GF-D8 (cell line): Measurements from ENCODE around the gene GARS1.
"Not testable (repeated sequence)": the region's sequence is repeated elsewhere in the genome, so short reads cannot be mapped to it uniquely, and the experiment has no call there.

Source experiments
- DNase-seq: peaks from one replicate; lab custom pipeline; 2025; lab: John Stamatoyannopoulos, UW

The GARS1 gene, protein sequence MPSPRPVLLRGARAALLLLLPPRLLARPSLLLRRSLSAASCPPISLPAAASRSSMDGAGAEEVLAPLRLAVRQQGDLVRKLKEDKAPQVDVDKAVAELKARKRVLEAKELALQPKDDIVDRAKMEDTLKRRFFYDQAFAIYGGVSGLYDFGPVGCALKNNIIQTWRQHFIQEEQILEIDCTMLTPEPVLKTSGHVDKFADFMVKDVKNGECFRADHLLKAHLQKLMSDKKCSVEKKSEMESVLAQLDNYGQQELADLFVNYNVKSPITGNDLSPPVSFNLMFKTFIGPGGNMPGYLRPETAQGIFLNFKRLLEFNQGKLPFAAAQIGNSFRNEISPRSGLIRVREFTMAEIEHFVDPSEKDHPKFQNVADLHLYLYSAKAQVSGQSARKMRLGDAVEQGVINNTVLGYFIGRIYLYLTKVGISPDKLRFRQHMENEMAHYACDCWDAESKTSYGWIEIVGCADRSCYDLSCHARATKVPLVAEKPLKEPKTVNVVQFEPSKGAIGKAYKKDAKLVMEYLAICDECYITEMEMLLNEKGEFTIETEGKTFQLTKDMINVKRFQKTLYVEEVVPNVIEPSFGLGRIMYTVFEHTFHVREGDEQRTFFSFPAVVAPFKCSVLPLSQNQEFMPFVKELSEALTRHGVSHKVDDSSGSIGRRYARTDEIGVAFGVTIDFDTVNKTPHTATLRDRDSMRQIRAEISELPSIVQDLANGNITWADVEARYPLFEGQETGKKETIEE

DNA sequence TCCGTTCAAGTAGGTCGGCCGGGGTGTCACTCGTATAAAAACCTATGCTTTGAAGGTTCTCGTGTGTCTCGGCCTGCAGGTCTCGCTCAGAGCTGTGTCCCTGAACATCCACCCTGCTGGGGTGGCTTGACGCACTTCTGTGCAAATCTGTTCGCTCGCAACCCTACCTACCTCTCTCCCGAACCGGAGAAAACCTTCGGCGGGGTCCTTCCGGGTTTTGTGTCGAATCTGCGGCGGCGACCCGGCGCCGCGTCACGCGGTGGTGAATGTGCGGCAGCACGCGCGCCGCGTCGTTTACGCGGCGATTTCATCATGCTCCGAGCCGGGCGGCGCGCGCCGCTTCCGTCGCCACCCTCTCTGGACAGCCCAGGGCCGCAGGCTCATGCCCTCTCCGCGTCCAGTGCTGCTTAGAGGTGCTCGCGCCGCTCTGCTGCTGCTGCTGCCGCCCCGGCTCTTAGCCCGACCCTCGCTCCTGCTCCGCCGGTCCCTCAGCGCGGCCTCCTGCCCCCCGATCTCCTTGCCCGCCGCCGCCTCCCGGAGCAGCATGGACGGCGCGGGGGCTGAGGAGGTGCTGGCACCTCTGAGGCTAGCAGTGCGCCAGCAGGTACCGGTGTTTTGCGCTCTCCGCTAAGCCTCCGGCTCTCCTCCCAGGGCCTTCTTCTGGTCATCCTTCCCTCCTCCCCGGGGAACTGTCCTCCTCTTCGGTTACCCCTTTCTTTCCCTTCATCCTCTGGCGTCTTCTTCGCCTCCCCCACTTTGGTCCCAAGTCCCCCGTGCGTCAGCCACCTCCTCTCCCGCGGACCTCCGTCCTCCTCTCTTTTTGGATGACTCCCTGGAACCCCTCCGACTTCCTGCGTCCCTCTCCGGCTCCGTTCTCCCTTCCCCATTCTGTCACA lies at the start of gene GARS1:
TSS of gene GARS1 (plus strand) at position 339 of the 896 bp plus-strand sequence. CDS start at position 383, 44 bp downstream.
- peak; percentile 75 for DNase-seq

DNA sequence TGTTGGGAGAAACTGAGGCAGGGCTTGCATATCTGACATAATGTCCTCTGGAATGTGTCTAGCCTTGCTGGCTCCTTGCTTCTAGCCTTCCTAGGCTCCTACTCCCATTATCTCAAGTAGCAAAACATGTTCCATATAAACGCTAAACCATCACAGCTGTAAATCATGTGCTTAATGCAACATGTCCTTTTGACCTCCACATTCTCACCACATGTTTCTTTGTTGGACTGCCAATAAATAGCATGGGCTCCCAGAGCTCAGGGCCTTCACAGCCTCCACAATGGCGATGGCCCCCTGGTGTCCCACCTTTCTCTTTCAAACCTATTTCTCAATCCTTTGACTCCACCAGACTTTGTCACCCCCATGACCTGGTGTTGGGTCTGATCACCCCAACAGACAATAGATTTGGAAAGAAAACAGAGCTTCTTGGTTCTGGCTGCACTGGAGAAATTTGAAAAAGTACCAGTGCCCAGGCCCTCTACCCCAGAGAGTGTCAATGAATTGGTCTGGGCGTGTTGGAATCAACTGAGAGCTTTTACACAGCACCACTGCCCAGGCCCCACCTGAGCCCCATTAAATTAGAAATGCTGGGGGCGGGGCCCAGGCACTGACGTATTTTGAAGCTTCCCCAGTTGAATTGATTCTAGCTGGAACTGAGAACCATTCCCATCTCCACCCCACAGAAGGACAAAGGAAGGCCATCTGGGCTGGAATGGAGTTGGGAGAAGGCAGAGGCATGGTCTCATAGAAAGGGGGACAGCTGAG lies 48.7 kb upstream of the GARS1 start:
- no peak for DNase-seq

DNA sequence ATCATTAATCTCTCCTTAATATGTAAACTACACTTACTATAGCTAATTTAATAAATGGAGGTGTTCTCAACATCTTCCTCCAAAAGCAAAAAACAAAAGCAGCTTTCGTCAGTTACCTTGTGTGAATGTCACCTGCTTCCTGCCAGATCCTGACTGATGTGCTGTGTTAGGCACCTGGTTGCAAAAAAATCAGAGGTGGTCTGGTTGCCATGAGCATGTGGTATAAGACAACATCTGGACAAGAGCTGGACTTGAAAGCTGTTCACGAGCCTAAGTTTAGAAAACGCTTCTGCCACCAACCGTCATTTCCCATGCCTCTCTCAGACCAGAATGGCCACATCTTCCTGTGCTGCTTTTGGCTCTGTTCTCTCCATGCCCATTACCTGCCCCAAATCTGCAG lies 48.1 kb upstream of the GARS1 start:
- DNase-seq = no peak

GRCh38 chr7:30548845-30549244 lies 45.8 kb upstream of the GARS1 start:
- DNase-seq = peak; percentile 11

DNA sequence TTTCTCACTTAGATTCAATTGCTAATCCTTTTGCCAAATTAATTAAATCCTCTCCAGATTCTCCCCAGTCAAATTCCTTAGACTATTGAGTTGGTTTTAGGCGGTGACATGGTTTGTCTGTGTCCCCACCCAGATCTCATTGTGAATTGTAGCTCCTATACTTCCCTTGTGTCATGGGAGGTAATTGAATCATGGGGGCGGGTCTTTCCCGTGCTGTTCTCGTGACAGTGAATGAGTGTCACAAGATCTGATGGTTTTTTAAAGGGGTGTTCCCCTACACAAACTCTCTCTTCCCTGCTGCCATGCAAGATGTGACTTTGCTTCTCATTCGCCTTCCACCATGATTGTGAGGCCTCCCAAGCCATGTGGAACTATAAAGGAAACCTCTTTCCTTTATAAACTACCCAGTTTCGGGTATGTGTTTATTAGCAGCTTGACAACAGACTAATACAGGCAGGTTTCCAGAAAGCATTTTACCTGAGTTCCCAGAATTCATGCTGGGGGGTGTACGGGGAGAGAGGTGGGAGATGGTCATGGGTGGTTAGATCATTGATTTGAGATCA lies 44.7 kb upstream of the GARS1 start:
- no peak for DNase-seq

GRCh38 chr7:30552330-30552729 lies 42.3 kb upstream of the GARS1 start:
- DNase-seq = no peak

GRCh38 chr7:30553141-30553540 lies 41.5 kb upstream of the GARS1 start:
- DNase-seq = no peak

- no peak for DNase-seq
These were observed 41.1 kb upstream of the GARS1 start for GRCh38 chr7:30553546-30553945.

- no peak for DNase-seq
These were observed 39.2 kb upstream of the GARS1 start for GRCh38 chr7:30555525-30555924.

- no peak for DNase-seq
These were observed 37.8 kb upstream of the GARS1 start for GRCh38 chr7:30556840-30557239.

DNA sequence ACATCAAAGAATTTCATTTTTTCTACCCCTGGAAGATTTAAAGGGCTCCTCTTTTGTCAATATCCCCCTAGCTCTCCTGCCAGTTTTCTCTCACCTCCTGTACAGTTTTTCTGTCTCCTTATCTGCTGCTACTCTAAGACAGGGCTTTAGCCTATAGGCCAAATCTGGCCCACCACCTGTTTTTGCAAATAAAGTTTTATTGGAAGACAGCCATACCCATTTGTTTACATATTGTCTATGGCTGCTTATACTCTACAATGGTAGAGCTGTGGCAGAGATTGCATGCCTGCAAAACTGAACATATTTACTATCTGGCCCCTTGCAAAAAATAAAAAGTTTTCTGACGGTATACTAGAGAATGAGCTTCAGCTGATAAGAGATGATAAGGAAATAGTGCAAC lies 37.4 kb upstream of the GARS1 start:
- no peak for DNase-seq

DNA sequence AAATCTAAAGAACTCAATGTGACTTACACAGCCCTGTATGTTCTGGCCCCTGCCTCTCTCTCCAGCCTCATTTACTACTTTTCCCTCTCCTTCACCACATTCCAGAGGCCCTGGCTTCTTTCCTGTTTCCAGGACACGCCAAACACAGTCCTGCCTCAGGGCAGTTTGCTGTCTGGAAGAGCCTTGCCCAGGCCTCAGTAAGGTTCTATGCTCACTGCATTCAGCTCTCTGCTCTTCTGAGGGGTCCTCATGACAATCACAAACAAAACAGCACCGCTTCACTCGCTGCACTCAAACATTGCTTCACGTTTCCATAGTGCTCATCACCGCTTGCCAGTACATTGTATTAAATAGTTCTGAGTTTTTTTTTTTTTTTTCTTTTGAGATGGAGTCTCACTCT lies 35.1 kb upstream of the GARS1 start:
- DNase-seq = no peak

DNA sequence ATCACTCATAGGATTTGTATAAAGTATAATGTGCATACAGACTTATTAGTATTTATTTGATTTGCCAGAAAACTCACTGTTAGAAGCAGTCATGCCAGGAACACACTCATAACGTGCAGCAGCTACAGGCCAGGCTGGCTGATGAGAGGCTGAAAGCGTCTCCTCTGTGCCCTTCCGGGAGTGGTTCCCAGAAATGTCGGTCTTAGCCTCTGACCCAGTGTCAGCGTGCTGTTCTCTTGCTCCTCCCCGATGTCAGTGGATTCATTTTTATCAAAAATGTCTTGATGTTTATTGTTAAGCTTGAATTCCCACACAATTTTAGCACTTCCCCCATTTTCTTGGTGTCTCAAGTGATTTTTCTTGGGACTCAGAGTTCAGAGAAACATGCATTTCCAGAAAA lies 33.3 kb upstream of the GARS1 start:
- no peak for DNase-seq

DNA sequence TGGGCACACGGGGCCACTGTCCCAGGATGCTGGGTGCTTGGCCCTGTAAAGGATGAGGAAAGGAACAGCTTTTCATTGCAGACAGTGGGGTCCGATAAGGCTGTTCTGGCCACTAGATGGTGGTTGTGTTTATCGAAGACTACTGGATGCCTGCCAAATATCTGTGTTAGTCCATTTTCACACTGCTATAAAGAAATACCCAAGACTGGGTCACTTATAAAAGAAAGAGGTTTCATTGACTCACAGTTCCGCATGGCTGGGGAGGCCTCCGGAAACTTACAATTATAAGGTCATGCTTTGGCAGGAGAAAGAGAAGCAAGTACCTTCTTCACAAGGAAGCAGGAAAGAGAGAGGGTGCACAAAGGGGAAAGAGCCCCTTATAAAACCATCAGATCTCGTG lies 32.2 kb upstream of the GARS1 start:
- no peak for DNase-seq

DNA sequence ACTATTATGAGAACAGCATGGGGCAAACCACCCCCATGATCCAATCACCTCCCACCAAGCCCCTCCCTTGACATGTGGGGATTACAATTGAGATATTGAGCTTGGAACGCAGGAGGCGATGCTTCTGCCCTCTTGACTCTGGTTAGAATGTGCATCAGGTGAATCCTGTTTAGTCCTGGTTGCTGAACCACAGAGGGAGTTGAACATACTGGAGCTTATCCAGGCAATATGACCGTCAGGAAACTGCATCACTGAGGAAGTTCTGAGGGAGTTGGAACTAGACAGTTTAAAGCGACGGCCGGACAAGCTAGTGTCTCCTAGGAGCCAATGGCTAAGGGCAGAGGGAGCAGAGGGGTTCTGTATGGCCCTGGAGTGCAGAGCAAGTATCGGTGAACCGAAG lies 31.8 kb upstream of the GARS1 start:
- DNase-seq = no peak

GRCh38 chr7:30563326-30563942 lies 31.2 kb upstream of the GARS1 start:
- no peak for DNase-seq

- peak; percentile 55 for DNase-seq
These were observed 30.3 kb upstream of the GARS1 start for GRCh38 chr7:30564243-30564892.

GRCh38 chr7:30566596-30566995 lies 28.1 kb upstream of the GARS1 start:
- DNase-seq = no peak

- no peak for DNase-seq
These were observed 27.6 kb upstream of the GARS1 start for GRCh38 chr7:30567081-30567480.

- not testable (repeated sequence) for DNase-seq
These were observed 24.4 kb upstream of the GARS1 start for GRCh38 chr7:30570238-30570637.
